ENCODE data around the gene PCBP3. TPM values are rescaled to one million over a fixed set of nuclear protein-coding genes. Genes with fewer than 3 reads are reported as not detected.
"Not testable (repeated sequence)": the region's sequence is repeated elsewhere in the genome, so short reads cannot be mapped to it uniquely, and the experiment has no call there.

The PCBP3 gene
- total RNA-seq, 4 donors from 2014 or later, result 0.99 to 7.0 (median 2.5) TPM; not detected in 1

DNA sequence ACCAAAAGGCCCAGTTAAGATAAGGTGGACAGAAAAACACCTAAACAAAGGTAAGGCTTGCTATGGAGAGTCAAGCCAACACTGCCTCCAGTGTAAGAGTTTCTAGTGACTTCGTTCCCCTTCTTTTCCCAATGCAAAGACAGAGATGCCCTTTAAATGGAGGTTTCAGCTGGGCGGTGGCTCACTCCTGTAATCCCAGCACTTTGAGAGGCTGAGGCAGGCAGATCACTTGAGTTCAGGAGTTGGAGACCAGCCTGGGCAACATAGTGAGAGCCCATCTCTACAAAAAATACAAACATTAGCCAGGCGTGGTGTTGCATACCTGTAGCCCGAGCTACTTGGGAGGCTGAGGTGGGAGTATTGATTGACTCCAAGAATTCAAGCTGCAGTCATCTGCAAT, 314.0 kb downstream of the PCBP3 start:
- H3K4me3 ChIP-seq (ENCODE audit: low read depth, poor library complexity, severe bottlenecking), result no peak overlapping the region
- TF ChIP-seq, protein P1, sequence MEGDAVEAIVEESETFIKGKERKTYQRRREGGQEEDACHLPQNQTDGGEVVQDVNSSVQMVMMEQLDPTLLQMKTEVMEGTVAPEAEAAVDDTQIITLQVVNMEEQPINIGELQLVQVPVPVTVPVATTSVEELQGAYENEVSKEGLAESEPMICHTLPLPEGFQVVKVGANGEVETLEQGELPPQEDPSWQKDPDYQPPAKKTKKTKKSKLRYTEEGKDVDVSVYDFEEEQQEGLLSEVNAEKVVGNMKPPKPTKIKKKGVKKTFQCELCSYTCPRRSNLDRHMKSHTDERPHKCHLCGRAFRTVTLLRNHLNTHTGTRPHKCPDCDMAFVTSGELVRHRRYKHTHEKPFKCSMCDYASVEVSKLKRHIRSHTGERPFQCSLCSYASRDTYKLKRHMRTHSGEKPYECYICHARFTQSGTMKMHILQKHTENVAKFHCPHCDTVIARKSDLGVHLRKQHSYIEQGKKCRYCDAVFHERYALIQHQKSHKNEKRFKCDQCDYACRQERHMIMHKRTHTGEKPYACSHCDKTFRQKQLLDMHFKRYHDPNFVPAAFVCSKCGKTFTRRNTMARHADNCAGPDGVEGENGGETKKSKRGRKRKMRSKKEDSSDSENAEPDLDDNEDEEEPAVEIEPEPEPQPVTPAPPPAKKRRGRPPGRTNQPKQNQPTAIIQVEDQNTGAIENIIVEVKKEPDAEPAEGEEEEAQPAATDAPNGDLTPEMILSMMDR (IDR thresholded peaks at IDR 0.05), result no peak
- TF ChIP-seq POLR2A (IDR thresholded peaks at IDR 0.05), result no peak
- intact Hi-C loops (cut with DNase I; ENCODE audit: low total_unique reads), result no loop called here
- no peak for DNase-seq (ENCODE audit: low spot score in 2 of 2)
- WGBS, 2 donors, result 49 to 53% methylated on average over 4 of the region's 4 CpGs

DNA sequence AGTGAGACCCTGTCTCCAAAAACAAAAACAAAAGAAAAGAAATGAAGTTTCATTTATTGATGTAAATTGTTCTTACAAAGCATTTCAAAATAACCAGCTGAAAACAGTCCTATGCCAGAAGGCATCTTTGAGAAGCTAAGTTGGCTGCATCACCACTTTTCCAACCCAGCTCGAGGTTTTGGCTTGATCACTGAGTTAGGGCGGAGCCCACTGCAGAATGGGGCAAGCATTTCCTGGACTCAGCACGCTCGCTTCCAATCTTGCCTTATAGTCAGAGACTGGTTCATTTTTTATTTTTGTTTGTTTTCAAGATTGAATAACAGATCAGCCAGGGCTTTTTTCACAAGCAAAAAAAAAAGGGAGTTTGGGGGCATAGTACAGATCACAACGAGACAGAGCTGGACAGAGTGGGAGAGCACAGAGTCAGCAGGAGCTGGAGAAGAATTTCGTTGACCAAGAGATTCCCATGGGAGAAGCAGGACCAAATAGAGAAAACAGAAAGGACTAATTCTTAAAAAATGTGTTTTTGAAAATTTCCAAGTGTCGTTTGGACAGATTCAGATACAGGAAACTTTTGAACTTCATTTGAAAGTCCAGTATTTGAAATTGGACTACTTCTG, 314.6 kb downstream of the PCBP3 start:
- intact Hi-C loops (cut with DNase I; ENCODE audit: low total_unique reads), result no loop called here
- H3K4me3 ChIP-seq (ENCODE audit: low read depth, poor library complexity, severe bottlenecking), result no peak overlapping the region
- peak; percentile 71 to 93 for DNase-seq (ENCODE audit: low spot score in 2 of 2)
- WGBS, 2 donors, result 8 to 10% methylated on average over 7 of the region's 7 CpGs
- TF ChIP-seq, protein P1 (IDR thresholded peaks at IDR 0.05), result no peak
- TF ChIP-seq POLR2A (IDR thresholded peaks at IDR 0.05), result no peak

DNA sequence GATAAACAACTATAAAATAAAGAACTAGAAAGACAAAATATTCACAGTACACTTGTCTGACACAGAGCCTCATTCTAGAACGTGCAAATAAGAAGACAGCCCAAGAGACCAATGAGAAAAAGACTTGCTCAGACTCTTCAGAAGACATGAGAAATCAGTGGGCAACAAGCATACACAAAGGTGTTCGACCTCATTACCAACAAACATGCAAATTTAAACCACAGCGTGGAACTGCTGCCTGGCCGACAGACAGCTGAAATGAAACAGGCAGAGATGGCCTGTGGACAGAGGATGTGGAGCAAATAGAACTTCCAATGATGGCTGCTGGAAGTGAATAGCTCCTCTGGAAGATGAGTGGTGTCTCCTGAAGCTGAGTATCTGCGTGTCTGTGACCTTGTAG, 315.7 kb downstream of the PCBP3 start:
- no peak for TF ChIP-seq POLR2A (IDR thresholded peaks at IDR 0.05)
- TF ChIP-seq, protein P1 (IDR thresholded peaks at IDR 0.05), result no peak
- 67 to 70% methylated on average over 5 of the region's 5 CpGs for WGBS, 2 donors
- DNase-seq (ENCODE audit: low spot score in 2 of 2), result no peak
- H3K4me3 ChIP-seq (ENCODE audit: low read depth, poor library complexity, severe bottlenecking), result no peak overlapping the region
- intact Hi-C loops (cut with DNase I; ENCODE audit: low total_unique reads), result no loop called here

DNA sequence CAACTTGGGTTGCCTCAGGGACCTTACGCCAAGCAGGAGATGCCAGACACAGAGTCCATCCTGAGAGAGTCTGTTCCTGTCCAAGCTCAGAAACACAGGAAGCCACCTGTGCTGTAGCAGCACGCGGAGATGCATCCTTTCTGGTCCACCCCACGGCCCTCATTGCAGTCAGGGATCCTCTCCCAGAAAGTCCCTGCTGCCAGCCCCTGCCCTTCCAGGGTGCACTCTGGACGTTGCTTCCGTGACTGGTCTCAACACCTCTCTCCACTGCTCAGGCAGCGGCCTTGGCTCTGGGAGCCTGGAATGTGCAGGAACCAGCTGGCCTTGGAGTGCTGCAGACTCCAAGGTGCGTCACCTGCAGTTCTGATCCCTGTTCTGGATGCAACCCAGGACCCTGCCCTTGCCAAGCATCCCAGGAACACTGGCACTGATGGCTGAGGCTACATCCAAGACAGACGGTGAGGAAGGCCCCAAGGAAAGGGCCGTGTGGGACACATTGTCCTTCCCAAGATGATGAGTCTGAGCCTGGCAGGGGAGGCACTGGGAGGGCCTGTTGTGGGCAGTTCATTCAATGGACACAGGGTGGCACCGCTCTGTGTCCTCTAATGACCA, 316.4 kb downstream of the PCBP3 start:
- DNase-seq (ENCODE audit: low spot score in 2 of 2), result no peak

DNA sequence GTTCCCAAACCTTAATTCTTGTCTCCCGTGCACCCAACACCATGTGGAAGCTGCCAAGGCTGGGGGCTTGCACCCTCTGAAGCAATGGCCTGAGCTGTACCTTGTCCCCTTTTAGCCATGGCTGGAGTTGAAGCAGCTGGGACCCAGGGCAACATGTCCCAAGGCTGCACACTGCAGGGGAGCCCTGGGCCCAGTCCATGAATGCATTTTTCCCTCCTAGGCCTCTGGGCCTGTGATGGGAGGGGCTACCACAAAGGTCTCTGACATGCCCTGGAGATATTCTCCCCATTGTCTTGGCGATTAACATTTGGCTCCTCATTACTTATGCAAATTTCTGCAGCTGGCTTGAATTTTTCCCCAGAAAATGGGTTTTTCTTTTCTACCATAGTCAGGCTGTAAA, 317.9 kb downstream of the PCBP3 start:
- intact Hi-C loops (cut with DNase I; ENCODE audit: low total_unique reads); H3K4me3 ChIP-seq (ENCODE audit: low read depth, poor library complexity, severe bottlenecking): not testable (repeated sequence)
- WGBS, 2 donors, result 65 to 76% methylated on average over 2 of the region's 2 CpGs
- DNase-seq (ENCODE audit: low spot score in 2 of 2), result peak in 1 of 2 donors; percentile 46

More for the DNA sequence above, 316.4 kb downstream of the PCBP3 start:
- 50 to 59% methylated on average over 11 of the region's 11 CpGs for WGBS, 2 donors
- no peak overlapping the region for H3K4me3 ChIP-seq (ENCODE audit: low read depth, poor library complexity, severe bottlenecking)
- TF ChIP-seq, protein P1 (IDR thresholded peaks at IDR 0.05), result no peak
- TF ChIP-seq POLR2A (IDR thresholded peaks at IDR 0.05), result no peak
- intact Hi-C loops (cut with DNase I; ENCODE audit: low total_unique reads), result no loop called here

DNA sequence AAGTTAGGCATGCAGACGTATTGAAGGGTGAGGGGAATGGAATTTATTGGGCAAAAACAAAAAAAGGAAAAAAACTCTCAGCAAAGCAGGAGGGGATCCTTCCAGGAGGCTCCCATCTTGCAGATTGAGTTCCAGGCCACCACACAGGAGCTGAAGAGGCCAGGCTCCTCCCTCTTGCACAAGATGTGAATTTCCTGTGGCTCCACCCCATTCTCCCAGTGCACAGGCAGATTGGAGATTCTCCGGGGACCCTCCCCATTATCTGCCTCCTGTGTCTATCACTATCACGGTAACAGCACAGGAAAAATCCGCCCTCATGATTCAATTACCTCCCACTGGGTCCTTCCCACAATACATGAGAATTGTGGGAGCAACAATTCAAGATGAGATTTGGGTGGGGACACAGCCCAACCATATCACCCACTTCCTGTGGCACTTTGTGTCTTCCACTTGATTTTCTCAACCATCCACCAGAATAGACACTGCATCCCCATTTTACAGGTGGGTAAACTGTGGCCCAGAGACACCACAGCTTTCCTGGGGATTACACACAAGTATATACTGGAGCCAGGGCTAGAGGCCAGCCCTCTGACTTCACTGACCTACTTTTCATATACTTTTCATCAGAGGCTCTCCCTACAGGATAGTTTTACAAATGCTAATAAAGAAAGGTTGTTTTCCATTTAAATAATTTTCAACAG, 319.2 kb downstream of the PCBP3 start:
- H3K4me3 ChIP-seq (ENCODE audit: low read depth, poor library complexity, severe bottlenecking), result no peak overlapping the region
- intact Hi-C loops (cut with DNase I; ENCODE audit: low total_unique reads), result no loop called here
- WGBS, 2 donors, result 81 to 85% methylated on average over 4 of the region's 4 CpGs
- TF ChIP-seq POLR2A (IDR thresholded peaks at IDR 0.05), result no peak
- TF ChIP-seq, protein P1 (IDR thresholded peaks at IDR 0.05), result no peak
- peak in 1 of 2 donors; percentile 71 for DNase-seq (ENCODE audit: low spot score in 2 of 2)

All from lower leg skin (tissue), 4 donors.